ENCODE data around the gene ELN. TPM values are rescaled to one million over a fixed set of nuclear protein-coding genes. Genes with fewer than 3 reads are reported as not detected.

The ELN gene
- total RNA-seq, 4 donors from 2014 or later, result 337 to 646 (median 447) TPM

DNA sequence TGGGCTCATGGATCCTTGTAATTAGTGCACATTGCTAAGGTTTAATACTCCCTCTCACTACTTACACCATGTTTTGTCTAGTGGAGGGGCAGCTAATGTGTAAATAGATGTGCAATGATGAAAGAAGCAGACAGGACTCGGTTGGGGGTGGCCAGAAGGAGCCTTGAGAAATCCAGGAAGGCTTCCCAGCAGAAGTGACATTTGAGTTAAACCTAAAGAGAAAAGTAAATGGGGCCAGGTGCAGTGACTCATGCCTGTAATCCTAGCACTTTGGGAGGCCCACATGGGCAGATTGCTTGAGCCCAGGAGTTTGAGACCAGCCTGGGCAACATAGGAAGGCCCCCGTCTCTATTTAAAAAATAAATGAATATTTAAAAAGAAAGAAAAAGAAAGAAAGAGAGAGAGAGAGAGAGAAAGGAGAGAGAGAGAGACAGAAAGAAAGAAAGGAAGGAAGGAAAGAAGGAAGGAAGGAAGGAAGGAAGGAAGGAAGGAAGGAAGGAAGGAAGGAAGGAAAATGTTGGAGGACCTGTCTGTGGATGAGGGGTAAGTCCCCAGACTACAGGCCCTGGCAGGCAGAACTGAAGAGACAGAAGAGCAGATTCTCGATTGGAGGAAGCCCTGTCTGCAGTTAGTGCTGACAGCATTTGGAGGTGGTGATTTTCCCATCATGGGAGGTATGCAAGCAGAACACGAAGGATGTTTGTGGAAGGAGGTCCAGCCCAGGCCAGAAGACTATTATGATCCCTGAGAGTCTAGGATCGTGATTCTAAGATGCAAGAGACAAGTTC, 3.6 kb downstream of the ELN start:
- H3K9me3 ChIP-seq, result no peaks in the 10 kb centered on the region
- 39% methylated on average over 5 of the region's 5 CpGs for WGBS
- peaks cover 7 to 23% (median 14%) of the 10 kb centered on the region in 4 donors for H3K36me3 ChIP-seq
- peaks cover 60 to 91% (median 86%) of the 10 kb centered on the region in 4 donors for H3K4me1 ChIP-seq
- H3K27me3 ChIP-seq, result no peaks in the 10 kb centered on the region
- intact Hi-C loops (cut with DNase I), result no loop called here
- H3K27ac ChIP-seq (replicated peaks in 1 of 4), result peak overlapping the region; percentile 82 to 92 (median 92)
- H3K4me3 ChIP-seq, result peak overlapping the region; percentile 64 to 82 (median 70)
- no peak for DNase-seq (ENCODE audit: extremely low spot score)
- no peak for TF ChIP-seq POLR2AphosphoS5 (IDR thresholded peaks at IDR 0.05)
- no peak for TF ChIP-seq EP300 (IDR thresholded peaks at IDR 0.05)
- TF ChIP-seq, protein P1, sequence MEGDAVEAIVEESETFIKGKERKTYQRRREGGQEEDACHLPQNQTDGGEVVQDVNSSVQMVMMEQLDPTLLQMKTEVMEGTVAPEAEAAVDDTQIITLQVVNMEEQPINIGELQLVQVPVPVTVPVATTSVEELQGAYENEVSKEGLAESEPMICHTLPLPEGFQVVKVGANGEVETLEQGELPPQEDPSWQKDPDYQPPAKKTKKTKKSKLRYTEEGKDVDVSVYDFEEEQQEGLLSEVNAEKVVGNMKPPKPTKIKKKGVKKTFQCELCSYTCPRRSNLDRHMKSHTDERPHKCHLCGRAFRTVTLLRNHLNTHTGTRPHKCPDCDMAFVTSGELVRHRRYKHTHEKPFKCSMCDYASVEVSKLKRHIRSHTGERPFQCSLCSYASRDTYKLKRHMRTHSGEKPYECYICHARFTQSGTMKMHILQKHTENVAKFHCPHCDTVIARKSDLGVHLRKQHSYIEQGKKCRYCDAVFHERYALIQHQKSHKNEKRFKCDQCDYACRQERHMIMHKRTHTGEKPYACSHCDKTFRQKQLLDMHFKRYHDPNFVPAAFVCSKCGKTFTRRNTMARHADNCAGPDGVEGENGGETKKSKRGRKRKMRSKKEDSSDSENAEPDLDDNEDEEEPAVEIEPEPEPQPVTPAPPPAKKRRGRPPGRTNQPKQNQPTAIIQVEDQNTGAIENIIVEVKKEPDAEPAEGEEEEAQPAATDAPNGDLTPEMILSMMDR (IDR thresholded peaks at IDR 0.05), result no peak
- TF ChIP-seq POLR2A (IDR thresholded peaks at IDR 0.05; ENCODE audit: low read depth), result no peak

DNA sequence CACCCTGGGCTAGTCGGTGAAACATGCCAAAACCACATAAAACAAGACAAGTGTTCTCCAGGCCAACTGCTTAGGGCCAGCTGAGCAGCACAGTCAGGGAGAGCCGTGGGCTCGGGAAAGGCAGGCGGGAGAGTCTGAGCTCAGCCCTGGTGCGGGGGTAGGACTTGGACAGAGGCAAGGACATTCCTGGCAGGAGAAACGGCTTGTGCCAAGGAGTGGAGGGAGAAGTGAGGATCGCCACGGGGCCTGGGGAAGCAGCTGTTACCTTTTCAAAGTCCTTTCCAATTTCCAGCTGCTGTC, 4.2 kb downstream of the ELN start:
- H3K27me3 ChIP-seq, result no peaks in the 10 kb centered on the region
- peaks cover 12 to 28% (median 18%) of the 10 kb centered on the region in 4 donors for H3K36me3 ChIP-seq
- 17% methylated on average over 7 of the region's 8 CpGs for WGBS
- H3K9me3 ChIP-seq, result no peaks in the 10 kb centered on the region
- peaks cover 54 to 87% (median 82%) of the 10 kb centered on the region in 4 donors for H3K4me1 ChIP-seq
- peak; percentile 44 to 64 for TF ChIP-seq POLR2AphosphoS5 (IDR thresholded peaks at IDR 0.05)
- no peak for TF ChIP-seq EP300 (IDR thresholded peaks at IDR 0.05)
- TF ChIP-seq, protein P1 (IDR thresholded peaks at IDR 0.05), result no peak
- H3K27ac ChIP-seq (replicated peaks in 1 of 4), result peak overlapping the region; percentile 82 to 92 (median 92)
- no peak for DNase-seq (ENCODE audit: extremely low spot score)
- intact Hi-C loops (cut with DNase I), result no loop called here
- H3K4me3 ChIP-seq, result peak overlapping the region; percentile 64 to 82 (median 70)

DNA sequence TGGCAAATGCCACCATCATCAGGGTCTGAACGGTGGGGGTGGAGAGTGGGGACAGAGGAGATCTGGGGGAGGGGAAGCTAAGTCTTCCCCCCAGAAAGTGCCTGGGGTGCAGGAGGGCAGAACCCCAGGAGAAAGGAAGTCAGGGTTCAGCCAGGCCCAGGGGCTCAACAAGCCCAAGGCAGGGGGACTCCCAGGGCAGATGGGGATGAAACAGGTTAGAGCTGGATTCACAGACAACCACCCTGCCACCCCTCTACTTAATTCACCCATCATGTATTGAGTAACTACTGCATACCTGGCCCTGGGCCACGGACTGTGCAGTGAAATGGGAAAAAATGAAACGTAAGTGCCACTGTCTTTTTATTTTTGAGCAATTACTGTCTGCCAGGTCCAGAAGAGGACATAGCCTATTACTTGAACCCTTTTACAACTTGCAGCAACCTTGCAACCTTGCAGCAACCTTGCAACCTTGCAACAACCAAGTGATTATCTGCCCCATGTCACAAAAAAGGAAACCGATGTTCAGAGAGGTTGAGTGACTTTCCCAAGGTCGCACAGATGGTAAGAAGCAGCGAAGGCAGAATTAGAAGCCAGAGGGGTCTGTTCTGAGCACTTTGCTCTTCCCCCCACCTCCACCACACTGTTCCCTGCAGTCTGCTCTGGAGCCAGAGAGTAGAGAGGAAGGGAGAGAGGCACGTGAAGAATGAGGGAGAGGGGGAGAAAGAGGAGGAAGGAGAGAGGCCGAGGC, 4.8 kb downstream of the ELN start:
- intact Hi-C loops (cut with DNase I), result no loop called here

DNA sequence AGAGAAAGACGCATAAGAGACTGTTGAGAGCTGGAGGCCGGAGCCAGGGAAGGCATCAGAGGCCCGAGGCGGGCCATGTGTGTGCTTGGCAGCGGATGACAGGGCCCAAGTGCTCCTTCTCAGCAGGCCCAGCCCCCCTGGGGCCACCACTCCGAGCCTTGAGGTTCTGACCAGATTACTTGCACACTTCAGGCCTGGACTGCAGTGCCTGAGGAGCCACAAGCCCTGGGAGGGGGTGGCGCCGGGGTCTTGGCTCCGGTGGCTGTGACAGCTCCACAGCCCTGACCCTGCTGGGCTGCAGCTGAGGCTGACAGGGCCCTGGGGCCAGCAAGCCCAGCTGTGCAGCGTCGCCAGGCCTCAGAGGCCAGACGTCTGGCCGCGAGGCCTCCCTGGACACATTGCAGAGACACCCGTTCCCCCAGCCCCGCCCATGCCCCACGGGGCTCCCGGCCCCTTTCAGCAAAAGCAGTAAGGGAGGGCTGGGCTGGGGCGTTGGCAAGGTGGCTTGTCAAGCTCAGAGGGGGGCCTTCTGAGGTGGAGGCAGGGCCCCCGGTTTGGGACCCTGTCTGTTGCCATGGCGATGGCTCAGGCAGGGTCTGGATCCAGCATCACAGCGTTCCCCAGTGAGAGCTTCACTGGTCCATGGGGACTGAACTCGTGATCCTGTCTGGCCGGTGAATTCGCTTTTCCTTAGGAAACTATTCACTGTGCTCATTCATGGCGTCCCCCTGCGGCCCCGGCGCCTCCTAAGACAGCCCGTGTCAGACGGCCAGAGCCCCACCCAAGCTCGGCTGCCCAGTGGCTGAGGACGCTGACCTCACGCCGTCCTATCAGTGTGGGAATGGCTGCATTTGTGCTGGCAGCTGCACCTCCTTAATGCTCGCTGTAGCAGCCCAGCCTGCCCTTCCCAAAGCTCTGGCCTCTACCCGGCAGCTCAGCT, 5.7 kb downstream of the ELN start:
- H3K4me1 ChIP-seq, result peaks cover 47 to 86% (median 81%) of the 10 kb centered on the region in 4 donors
- intact Hi-C loops (cut with DNase I), result no loop called here
- TF ChIP-seq POLR2A (IDR thresholded peaks at IDR 0.05; ENCODE audit: low read depth) (no peak), POLR2AphosphoS5 (IDR thresholded peaks at IDR 0.05) (peak; percentile 36 to 48)
- no peaks in the 10 kb centered on the region for H3K9me3 ChIP-seq
- peak overlapping the region; percentile 64 to 82 (median 70) for H3K4me3 ChIP-seq
- peak overlapping the region; percentile 82 to 92 (median 92) for H3K27ac ChIP-seq (replicated peaks in 1 of 4)
- no peak for DNase-seq (ENCODE audit: extremely low spot score)
- H3K27me3 ChIP-seq, result no peaks in the 10 kb centered on the region
- H3K36me3 ChIP-seq, result peaks cover 15 to 43% (median 29%) of the 10 kb centered on the region in 4 donors
- 45% methylated on average over 8 of the region's 37 CpGs for WGBS

More for the DNA sequence above, 4.8 kb downstream of the ELN start:
- Histone ChIP-seq H3K27me3 (no peaks in the 10 kb centered on the region), H3K36me3 (peaks cover 15 to 35% (median 23%) of the 10 kb centered on the region in 4 donors), H3K27ac (replicated peaks in 1 of 4) (peak overlapping the region; percentile 82 to 92 (median 92)), H3K4me3 (peak overlapping the region; percentile 64 to 82 (median 70)), H3K4me1 (peaks cover 52 to 86% (median 82%) of the 10 kb centered on the region in 4 donors), H3K9me3 (no peaks in the 10 kb centered on the region)
- TF ChIP-seq POLR2A (IDR thresholded peaks at IDR 0.05; ENCODE audit: low read depth) (no peak), POLR2AphosphoS5 (IDR thresholded peaks at IDR 0.05) (no peak), EP300 (IDR thresholded peaks at IDR 0.05) (no peak)
- TF ChIP-seq, protein P1 (IDR thresholded peaks at IDR 0.05), result no peak
- no peak for DNase-seq (ENCODE audit: extremely low spot score)
- WGBS, result 50% methylated on average over 8 of the region's 8 CpGs

Data from esophagus muscularis mucosa (tissue), 4 donors.